Right renal pelvis (tissue), 4 donors: ENCODE measurements around the gene PYGL. TPM values are rescaled to one million over a fixed set of nuclear protein-coding genes. Genes with fewer than 3 reads are reported as not detected.
"Not testable (repeated sequence)": the region's sequence is repeated elsewhere in the genome, so short reads cannot be mapped to it uniquely, and the experiment has no call there.

Experiments used
- DNase-seq, 4 donors: peaks; one replicate each; pipeline ENCODE4 v3.0.0-alpha.2; 2013; ENCODE audit warnings: low read depth in 4 of 4, low spot score in 3 of 4, missing footprints in 1 of 4
- polyA plus RNA-seq, 4 donors: library from polyadenylated mRNA; unstranded; fragments of 120-200 nt; gene quantifications; one replicate each; pipeline ENCODE4 v1.2.1, GENCODE V29; 2013; ENCODE audit not compliant: insufficient read length in 4 of 4

The PYGL gene
- polyA plus RNA-seq: 10 to 100 TPM; 17.1 to 19.2 (median 18.2) TPM

DNA sequence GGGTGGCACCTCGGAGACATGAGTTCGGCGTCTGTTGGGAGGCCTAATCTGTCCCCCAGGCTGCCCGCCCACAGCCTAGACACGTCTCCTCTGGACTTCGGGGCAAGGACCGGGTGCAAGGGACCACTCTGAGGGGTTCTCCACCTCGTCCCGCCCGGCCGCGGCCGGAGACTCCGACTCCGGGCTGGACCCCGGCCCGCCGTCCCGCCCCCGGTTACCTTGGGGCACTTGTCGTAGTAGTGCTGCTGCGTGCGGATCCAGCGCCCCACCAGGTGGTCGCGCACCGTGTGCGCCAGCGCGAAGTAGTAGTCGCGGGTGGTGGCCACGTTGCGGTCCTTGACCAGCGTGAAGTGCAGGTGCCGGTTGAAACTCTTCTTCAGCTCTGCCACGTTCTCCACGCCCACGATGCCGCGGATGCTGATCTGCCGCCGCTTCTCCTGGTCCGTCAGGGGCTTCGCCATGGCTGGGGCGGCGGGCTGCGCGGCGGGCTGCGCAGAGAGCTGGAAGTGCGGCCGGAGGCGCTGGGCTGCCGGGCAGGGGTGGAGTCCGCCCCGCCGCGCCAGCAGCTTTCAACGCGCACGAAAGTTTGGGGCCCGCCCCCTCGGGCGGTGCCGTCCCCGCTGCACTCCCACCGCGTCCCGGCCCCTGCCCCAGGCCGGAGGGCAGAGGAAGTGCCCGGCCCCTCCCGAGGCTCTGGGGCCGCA lies at the start of gene PYGL:
Gene PYGL (minus strand): TSS at position 541 of the 704 bp plus-strand sequence. CDS start 80 bp downstream, at position 461.
- no peak for DNase-seq

DNA sequence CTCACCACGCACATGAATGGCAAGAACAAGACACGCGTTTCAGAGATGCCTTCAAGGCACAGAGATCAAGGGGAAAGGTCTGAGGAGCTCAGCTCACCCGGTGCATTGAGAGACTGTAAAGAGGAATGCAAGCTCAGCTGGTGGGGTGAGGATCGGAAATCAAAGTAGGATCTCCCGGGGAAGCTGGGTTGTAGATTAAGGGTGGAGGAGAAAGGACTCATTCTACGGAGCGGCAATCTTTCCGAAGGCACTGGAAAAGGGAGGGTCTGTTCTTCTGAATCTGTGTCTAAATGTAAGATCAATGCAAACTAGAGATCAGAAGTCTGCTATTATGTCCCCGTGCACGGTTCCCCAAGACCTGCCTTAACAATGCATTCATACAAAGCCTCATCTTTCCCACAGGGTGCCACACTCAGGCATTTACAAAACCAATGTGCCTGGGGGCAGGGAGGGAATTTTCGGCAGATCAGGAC lies 41.6 kb upstream of the PYGL start:
- no peak for DNase-seq

DNA sequence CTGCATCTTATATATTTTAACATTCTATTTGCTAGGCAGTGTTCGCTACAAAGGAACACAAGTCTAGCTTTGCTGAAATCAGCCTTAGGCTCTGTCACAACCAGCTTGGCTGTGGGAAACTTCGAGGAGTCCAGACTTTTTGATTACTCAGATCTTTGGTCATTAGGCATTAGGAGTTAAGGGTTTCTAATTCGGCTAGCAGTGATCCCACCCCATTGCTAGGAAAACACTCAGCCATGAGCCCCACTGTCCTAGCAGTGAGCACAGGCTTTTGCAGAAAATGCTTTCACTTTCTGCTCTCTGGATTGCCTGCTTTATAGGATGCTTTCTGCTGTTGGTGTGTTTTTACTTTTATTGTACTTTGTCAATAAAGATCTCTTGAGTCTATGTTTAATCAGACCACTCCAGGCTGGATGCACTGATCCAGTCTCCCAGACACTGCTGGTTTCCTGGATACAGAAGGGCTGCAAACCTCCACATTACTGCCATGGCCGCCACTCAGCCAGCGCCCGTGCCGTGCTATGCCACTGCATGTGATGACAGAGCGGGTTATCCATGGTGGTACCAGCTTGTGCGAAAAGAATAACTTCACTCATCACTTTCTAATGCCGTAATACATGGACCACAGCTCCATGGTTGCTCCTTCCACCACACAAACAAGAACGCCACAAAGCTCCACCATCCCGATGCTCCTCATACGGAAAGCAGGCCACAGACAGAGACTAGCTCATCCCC lies 41.0 kb upstream of the PYGL start:
- DNase-seq: no peak

DNA sequence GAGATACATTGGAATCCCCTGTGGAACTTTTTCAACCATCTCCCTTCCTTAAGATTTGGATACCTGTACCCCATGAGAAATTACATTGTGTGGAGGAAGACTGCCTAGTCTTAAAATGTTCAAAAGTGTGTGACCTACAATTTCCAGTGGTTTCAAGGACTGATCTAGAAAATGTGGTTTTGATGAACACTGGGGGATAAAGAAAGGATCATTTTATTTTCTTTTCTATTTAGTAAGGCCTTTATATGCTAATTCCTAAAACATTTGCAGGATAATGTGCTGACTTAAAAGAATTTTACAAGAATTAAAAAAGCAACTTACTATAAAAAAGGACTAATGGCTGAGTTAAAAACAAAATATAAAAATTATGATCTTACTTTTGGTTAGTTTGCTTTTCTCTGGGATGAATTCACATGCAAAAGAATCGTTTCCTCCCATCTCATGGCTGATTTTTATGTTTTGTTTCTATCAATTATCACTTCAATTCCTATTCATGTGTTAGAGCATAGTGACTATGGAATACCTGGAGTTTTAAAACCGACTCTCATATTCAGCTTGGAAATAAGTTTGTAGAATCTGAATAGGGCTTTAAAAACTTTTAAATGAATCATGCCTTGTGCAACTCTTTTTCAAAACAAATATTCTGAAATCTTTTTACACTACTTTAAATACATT lies 39.9 kb upstream of the PYGL start:
- DNase-seq: no peak

GRCh38 chr14:50979941-50980850 lies 35.9 kb upstream of the PYGL start:
- DNase-seq: no peak

DNA sequence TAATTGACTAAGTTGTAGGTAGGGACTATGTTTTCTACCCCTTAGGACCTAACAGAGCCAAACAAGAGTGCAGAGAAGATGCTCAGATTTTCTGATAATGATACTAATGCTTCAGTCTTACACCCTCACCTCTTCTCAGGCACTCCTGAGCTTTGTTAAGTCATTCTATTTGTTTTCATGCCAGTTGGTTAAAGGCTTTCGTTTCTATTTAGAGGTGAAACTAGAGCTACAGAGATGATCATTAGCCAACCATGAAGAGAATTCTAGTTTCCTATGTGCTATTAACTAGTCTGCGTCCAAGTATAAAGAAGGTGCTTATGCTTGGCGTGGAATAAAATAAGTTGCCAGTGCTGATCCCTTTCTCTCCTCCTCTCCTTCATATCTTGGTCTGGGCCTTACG lies 34.6 kb upstream of the PYGL start:
- DNase-seq: no peak

GRCh38 chr14:50978529-50978871 lies 34.2 kb upstream of the PYGL start:
- no peak for DNase-seq

- DNase-seq: no peak
Measured at GRCh38 chr14:50977863-50978528, 33.7 kb upstream of the PYGL start.

GRCh38 chr14:50974118-50974517 lies 29.8 kb upstream of the PYGL start:
- DNase-seq: no peak

GRCh38 chr14:50972734-50973133 lies 28.5 kb upstream of the PYGL start:
- DNase-seq: no peak

- DNase-seq: no peak
Measured at GRCh38 chr14:50970886-50971781, 26.9 kb upstream of the PYGL start.

GRCh38 chr14:50967790-50968189 lies 23.5 kb upstream of the PYGL start:
- DNase-seq: no peak

DNA sequence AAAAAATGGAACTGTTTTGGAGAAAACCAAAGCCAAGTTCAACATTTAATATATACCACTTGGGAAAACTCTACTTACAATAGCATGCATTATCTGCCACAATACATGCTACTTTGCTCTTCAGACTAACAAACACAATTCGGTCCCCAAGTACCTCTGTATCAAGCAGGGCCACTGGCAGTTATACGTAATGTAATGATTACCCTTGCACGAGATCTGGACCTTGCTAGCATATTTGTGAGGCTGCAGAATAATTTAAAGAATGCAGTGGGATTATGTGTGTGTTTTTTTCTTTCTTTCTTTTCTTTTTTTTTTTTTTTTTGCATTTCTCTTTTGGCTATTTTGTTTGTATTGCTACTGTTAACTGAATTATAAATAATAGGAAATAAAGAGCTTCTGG lies 22.8 kb upstream of the PYGL start:
- DNase-seq: no peak

DNA sequence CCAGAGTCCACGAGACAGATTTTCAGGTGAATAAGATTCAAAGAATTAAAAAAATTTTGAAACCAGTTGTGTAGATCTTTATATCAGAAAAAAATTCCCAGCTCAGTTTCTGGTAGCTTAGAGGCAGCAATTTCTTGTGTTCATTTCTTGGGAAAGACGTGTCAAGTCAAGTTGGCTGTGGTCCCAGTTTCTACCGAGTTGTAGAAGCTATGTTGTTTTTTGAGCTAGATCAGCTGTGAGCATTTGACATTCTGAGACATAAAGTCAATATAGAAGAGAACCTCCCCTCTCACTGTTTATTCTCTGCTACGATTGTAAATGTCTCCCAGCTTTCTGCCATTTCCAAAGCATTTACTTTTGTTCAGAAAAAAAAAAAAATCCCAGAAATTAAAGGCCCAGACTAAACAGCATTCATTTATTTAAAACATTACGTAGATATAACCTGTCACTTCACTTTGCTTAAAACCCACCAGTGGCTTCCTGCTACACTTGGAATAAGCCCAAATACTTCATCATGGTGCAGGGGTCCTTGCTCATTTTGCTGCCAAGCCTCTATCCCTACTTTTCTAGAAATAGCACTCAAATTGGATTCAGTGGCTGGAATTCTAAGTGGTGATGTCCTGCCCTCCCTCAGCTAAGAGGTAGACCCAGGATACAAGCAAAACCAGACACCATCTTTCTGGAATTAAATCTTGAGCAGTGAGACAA lies 20.6 kb upstream of the PYGL start:
- peak; percentile 78 to 94 (median 91) for DNase-seq

DNA sequence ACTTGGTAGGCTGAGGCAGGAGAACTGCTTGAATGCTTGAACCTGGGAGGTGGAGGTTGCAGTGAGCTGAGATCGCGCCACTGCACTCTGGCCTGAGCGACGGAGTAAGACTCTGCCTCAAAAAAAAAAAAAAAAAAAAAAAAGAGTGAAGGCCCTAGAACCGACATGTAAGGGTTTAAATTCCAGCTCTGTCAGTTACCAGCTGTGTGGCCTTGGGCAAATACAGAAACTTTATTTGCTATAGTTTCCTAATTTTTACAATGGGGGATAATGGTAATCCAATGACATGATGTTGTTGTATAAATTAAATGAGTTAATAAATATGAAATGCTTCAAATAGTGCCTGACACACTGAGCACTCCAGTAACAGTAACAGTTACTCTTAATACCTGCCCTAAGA lies 19.6 kb upstream of the PYGL start:
- DNase-seq: no peak

- peak in 3 of 4 donors; percentile 76 to 85 (median 80) for DNase-seq
Measured at GRCh38 chr14:50961605-50962221, 17.4 kb upstream of the PYGL start.

DNA sequence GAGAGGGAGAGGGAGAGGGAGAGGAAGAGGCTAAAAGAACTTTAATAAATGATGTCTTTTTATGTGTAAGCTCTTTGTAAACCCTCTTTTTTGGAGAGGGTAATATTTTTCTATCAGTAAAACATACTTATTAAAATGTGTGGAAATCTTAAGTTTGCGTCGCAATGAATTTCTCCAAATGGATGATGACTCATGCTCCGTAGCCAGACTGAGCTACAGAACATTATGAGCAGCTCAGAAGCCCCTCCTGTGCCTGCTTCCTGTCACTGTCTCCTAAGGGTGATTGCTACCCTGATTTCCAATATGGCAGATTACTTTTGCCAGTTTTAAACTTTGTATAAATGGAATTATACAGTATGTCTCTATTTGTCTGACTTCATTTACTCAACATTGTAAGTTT lies 13.0 kb upstream of the PYGL start:
- no peak for DNase-seq

DNA sequence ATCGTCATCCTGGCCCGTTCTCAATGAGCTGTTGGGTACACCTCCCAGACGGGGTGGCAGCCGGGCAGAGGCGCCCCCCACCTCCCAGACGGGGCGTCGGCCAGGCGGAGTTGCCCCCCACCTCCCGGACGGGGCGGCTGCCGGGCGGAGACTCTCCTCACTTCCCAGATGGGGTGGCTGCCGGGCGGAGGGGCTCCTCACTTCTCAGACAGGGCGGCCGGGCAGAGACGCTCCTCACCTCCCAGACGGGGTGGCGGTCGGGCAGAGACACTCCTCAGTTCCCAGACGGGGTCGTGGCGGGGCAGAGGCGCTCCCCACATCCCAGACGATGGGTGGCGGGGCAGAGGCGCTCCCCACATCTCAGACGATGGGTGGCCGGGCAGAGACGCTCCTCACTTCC lies 12.1 kb upstream of the PYGL start:
- not testable (repeated sequence) for DNase-seq
